H9 (cell line): ENCODE measurements around the gene AATK. TPM values are rescaled to one million over a fixed set of nuclear protein-coding genes. Genes with fewer than 3 reads are reported as not detected.

ENCODE experiments used
- DNase-seq: peaks from one replicate; pipeline ENCODE4 v3.0.0-alpha.2; 2017
- H2AFZ ChIP-seq: one replicate; pipeline ENCODE4 v1.6.1; 2013; ENCODE audit warnings: mild to moderate bottlenecking, low read length, control low read depth, moderate library complexity
- H2AK5ac ChIP-seq: 2 replicates; pipeline ENCODE4 v1.6.1; 2013; ENCODE audit warnings: low read length, control low read depth, mixed read lengths; ENCODE audit not compliant: insufficient read length
- H2BK120ac ChIP-seq: one replicate; pipeline ENCODE4 v1.6.1; 2013; ENCODE audit warnings: low read depth, mild to moderate bottlenecking, low read length, control low read depth, inconsistent platforms; ENCODE audit not compliant: poor library complexity, severe bottlenecking
- H2BK12ac ChIP-seq: 2 replicates; pipeline ENCODE4 v1.6.1; 2013; ENCODE audit warnings: low read length, control low read depth, mixed read lengths, low read depth; ENCODE audit not compliant: insufficient read length
- H2BK15ac ChIP-seq: 2 replicates; pipeline ENCODE4 v1.6.1; 2013; ENCODE audit warnings: low read depth, low read length, control low read depth
- H2BK20ac ChIP-seq: one replicate; pipeline ENCODE4 v1.6.1; 2013; ENCODE audit warnings: low read depth, mild to moderate bottlenecking, low read length, control low read depth, inconsistent platforms; ENCODE audit not compliant: poor library complexity, severe bottlenecking
- H2BK5ac ChIP-seq: 2 replicates; pipeline ENCODE4 v1.6.1; 2013; ENCODE audit warnings: low read length, control low read depth, mixed read lengths; ENCODE audit not compliant: insufficient read length
- H3K14ac ChIP-seq: 2 replicates; pipeline ENCODE4 v1.6.1; 2013; ENCODE audit warnings: low read length, control low read depth; ENCODE audit not compliant: insufficient read depth
- H3K18ac ChIP-seq: 2 replicates; pipeline ENCODE4 v1.6.1; 2013; ENCODE audit warnings: low read depth, mild to moderate bottlenecking, mixed read lengths, low read length, control low read depth; ENCODE audit not compliant: insufficient read length
- H3K23ac ChIP-seq: 2 replicates; pipeline ENCODE4 v1.6.1; 2013; ENCODE audit warnings: low read length, control low read depth, mixed read lengths, low read depth; ENCODE audit not compliant: insufficient read length
- H3K23me2 ChIP-seq: 2 replicates; pipeline ENCODE4 v1.6.1; 2013; ENCODE audit warnings: low read depth, mild to moderate bottlenecking, mixed read lengths, low read length, control low read depth; ENCODE audit not compliant: insufficient read length, poor library complexity, severe bottlenecking
- H3K27ac ChIP-seq: 2 replicates; pipeline ENCODE4 v1.5.1; 2013; ENCODE audit warnings: low read length, control low read depth, mixed read lengths, low read depth; ENCODE audit not compliant: insufficient read length
- H3K27me3 ChIP-seq: 2 replicates; pipeline ENCODE4 v1.6.1; 2013; ENCODE audit warnings: low read length, control low read depth, inconsistent platforms; ENCODE audit not compliant: insufficient read depth
- H3K4ac ChIP-seq: 2 replicates; pipeline ENCODE4 v1.6.1; 2013; ENCODE audit warnings: low read depth, mild to moderate bottlenecking, control low read depth, inconsistent platforms, low read length, moderate library complexity
- H3K4me1 ChIP-seq: 2 replicates; pipeline ENCODE4 v1.6.1; 2013; ENCODE audit warnings: low read length, control low read depth, inconsistent platforms; ENCODE audit not compliant: insufficient read depth
- H3K4me2 ChIP-seq: 2 replicates; pipeline ENCODE4 v1.6.1; 2013; ENCODE audit warnings: low read length, control low read depth, mixed read lengths; ENCODE audit not compliant: insufficient read length, insufficient read depth
- H3K56ac ChIP-seq: 2 replicates; pipeline ENCODE4 v1.6.1; 2013; ENCODE audit warnings: low read depth, mild to moderate bottlenecking, mixed read lengths, low read length, control low read depth; ENCODE audit not compliant: insufficient read length
- H3K79me1 ChIP-seq: 2 replicates; pipeline ENCODE4 v1.6.1; 2013; ENCODE audit warnings: low read depth, mild to moderate bottlenecking, moderate library complexity, low read length, control low read depth, inconsistent platforms; ENCODE audit not compliant: insufficient read depth, poor library complexity, severe bottlenecking
- H3K79me2 ChIP-seq: 2 replicates; pipeline ENCODE4 v1.6.1; 2013; ENCODE audit warnings: low read length, control low read depth, inconsistent platforms; ENCODE audit not compliant: insufficient read depth
- H3K9ac ChIP-seq: 2 replicates; pipeline ENCODE4 v1.6.1; 2013; ENCODE audit warnings: low read length, control low read depth, mixed read lengths; ENCODE audit not compliant: insufficient read length; ENCODE audit errors: extremely low read depth
- H3K9me3 ChIP-seq: one replicate; pipeline ENCODE4 v1.6.1; 2013; ENCODE audit warnings: low read depth, low read length, inconsistent platforms; ENCODE audit not compliant: control insufficient read depth
- H3T11ph ChIP-seq: one replicate; pipeline ENCODE4 v1.6.1; 2013; ENCODE audit warnings: mild to moderate bottlenecking, low read length, control low read depth, inconsistent platforms
- H4K20me1 ChIP-seq: one replicate; pipeline ENCODE4 v1.6.1; 2013; ENCODE audit not compliant: control insufficient read depth, insufficient read length, insufficient read depth
- H4K5ac ChIP-seq: 2 replicates; pipeline ENCODE4 v1.6.1; 2013; ENCODE audit warnings: low read depth, mild to moderate bottlenecking, mixed read lengths, low read length, control low read depth; ENCODE audit not compliant: insufficient read length
- H4K8ac ChIP-seq: replicated peaks from 2 replicates; pipeline ENCODE4 v1.6.1; 2013; ENCODE audit warnings: low read length, control low read depth, mixed read lengths, low read depth; ENCODE audit not compliant: insufficient read length
- H4K91ac ChIP-seq: 2 replicates; pipeline ENCODE4 v1.6.1; 2013; ENCODE audit warnings: low read depth, mild to moderate bottlenecking, moderate library complexity, mixed read lengths, low read length, control low read depth; ENCODE audit not compliant: insufficient read length
- H3K27ac Mint-ChIP-seq, 3 experiments: 2 replicates in 2 of 3; 3 replicates in 1 of 3; pipeline ENCODE4 v1.8.0; 2020 to 2021; ENCODE audit warnings: mixed read lengths in 3 of 3, mild to moderate bottlenecking in 1 of 3, moderate library complexity in 1 of 3
- H3K27me3 Mint-ChIP-seq: 2 replicates; pipeline ENCODE4 v1.8.0; 2021; ENCODE audit warnings: low read depth, mild to moderate bottlenecking, moderate library complexity, mixed read lengths
- H3K36me3 Mint-ChIP-seq, 3 experiments: 2 replicates in 2 of 3; 3 replicates in 1 of 3; pipeline ENCODE4 v1.8.0; 2020 to 2021; ENCODE audit warnings: low read depth in 3 of 3, mixed read lengths in 3 of 3; ENCODE audit not compliant: insufficient read depth in 1 of 3
- H3K4me1 Mint-ChIP-seq, 2 experiments: 2 replicates each; pipeline ENCODE4 v1.8.0; 2020; ENCODE audit warnings: mixed read lengths in 2 of 2
- H3K4me3 Mint-ChIP-seq, 2 experiments: 2 replicates in 1 of 2; 3 replicates in 1 of 2; pipeline ENCODE4 v1.8.0; 2020 to 2021; ENCODE audit warnings: mild to moderate bottlenecking in 2 of 2, mixed read lengths in 2 of 2, moderate library complexity in 1 of 2
- H3K9me3 Mint-ChIP-seq, 2 experiments: 2 replicates in 1 of 2; 3 replicates in 1 of 2; pipeline ENCODE4 v1.8.0; 2020; ENCODE audit warnings: mild to moderate bottlenecking in 2 of 2, mixed read lengths in 2 of 2, moderate library complexity in 1 of 2
- CTCF ChIP-seq: fragments of 200-600 bp; sonication (generic); conservative IDR thresholded peaks from 3 replicates; pipeline ENCODE4 v1.8.0; 2021; ENCODE audit warnings: antibody characterized with exemption, mild to moderate bottlenecking
- WGBS: extraction: QIAGEN DNeasy Blood & Tissue Kit; methylation state at CpG from one replicate; pipeline ENCODE4 v1.1.7; 2013; ENCODE audit warnings: missing lambda C conversion rate, low lambda C conversion rate, mixed read lengths; ENCODE audit not compliant: insufficient read length; ENCODE audit errors: extremely low coverage; 5-methylcytosine and 5-hydroxymethylcytosine counted together
- total RNA-seq: library from RNA; stranded (reverse); gene quantifications from 2 replicates; pipeline ENCODE4 v1.2.1, GENCODE V29; 2021

AATK gene
- total RNA-seq, 1 experiment from 2014 or later: 2.4 TPM

DNA sequence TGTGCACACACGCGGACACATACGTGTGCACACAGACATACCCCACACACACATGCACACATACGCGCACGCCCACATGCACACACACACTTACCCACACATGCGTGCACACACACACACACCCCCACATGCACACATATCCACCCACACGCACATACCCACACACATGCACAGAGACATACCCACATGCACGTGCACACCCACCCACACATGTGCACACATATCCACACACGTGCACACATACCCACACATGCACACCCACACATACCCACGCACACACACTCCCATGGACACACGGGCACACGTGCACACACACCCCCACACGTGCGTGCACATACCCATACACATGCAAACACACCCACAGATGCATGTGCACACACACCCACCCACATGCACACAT, 27.9 kb downstream of the AATK start:
- Histone ChIP-seq H3K4me2 (no peak overlapping the region), H4K8ac (peak overlapping the region; percentile 16), H2BK12ac (no peak overlapping the region), H3K27ac (no peak overlapping the region), H3K18ac (no peak overlapping the region), H3K4ac (no peak overlapping the region), H3K56ac (no peak overlapping the region), H2BK120ac (no peak overlapping the region), H3K14ac (no peak overlapping the region), H3K27me3 (no peaks in the 10 kb centered on the region), H2AK5ac (no peak overlapping the region), H2AFZ (no peak overlapping the region), H4K91ac (no peak overlapping the region), H2BK15ac (no peak overlapping the region), H3K4me1 (no peaks in the 10 kb centered on the region), H3K23ac (no peak overlapping the region), H3K23me2 (no peaks in the 10 kb centered on the region), H3K79me1 (no peaks in the 10 kb centered on the region), H3T11ph (no peak overlapping the region), H3K79me2 (no peaks in the 10 kb centered on the region), H4K20me1 (no peaks in the 10 kb centered on the region), H3K9me3 (no peaks in the 10 kb centered on the region), H2BK20ac (no peak overlapping the region), H4K5ac (peak overlapping the region; percentile 13), H2BK5ac (no peak overlapping the region), H3K9ac (no peak overlapping the region)
- TF ChIP-seq CTCF: no peak
- H3K27ac Mint-ChIP-seq: peak overlapping the region in 1 of 3 experiments; percentile 14; a peak in 2 of 7 replicates
- H3K36me3 Mint-ChIP-seq: peaks cover 0 to 7% (median 0%) of the 10 kb centered on the region in 3 experiments; a peak in 3 of 7 replicates
- peaks cover 0 to 8% of the 10 kb centered on the region in 2 experiments; a peak in 2 of 4 replicates for H3K4me1 Mint-ChIP-seq
- DNase-seq: no peak
- no CpG with 5 or more reads among the region's 15 CpGs for WGBS
- H3K4me3 Mint-ChIP-seq: peak overlapping the region in 1 of 2 experiments; percentile 55; a peak in 2 of 5 replicates
- peaks cover 1% of the 10 kb centered on the region; the same call in 1 of the 2 replicates for H3K27me3 Mint-ChIP-seq
- peaks cover 15 to 17% of the 10 kb centered on the region in 2 experiments for H3K9me3 Mint-ChIP-seq
